AG09309 (cell line): ENCODE results near the gene ITGA7.
"Not testable (repeated sequence)": the region's sequence is repeated elsewhere in the genome, so short reads cannot be mapped to it uniquely, and the experiment has no call there.

Experiments used
- DNase-seq: peaks from one replicate; pipeline ENCODE4 v3.0.0-alpha.2; 2010; ENCODE audit warnings: low read depth
- H3K4me3 ChIP-seq: 2 replicates; pipeline ENCODE4 v1.5.1; 2011; ENCODE audit warnings: mild to moderate bottlenecking, low read depth, low read length, moderate library complexity; ENCODE audit not compliant: control insufficient read depth
- CTCF ChIP-seq: IDR thresholded peaks from 2 replicates; pipeline ENCODE4 v1.5.1; 2011; ENCODE audit warnings: mild to moderate bottlenecking, low read depth, low read length, inconsistent platforms; ENCODE audit not compliant: insufficient read depth, control insufficient read depth; ENCODE audit errors: missing control alignments

ITGA7 gene

GRCh38 chr12:55658635-55659391, 48.9 kb downstream of the ITGA7 start:
- DNase-seq = no peak
- no peak for TF ChIP-seq CTCF
- H3K4me3 ChIP-seq = no peak overlapping the region

- TF ChIP-seq CTCF = no peak
- no peak overlapping the region for H3K4me3 ChIP-seq
- DNase-seq = no peak
Measured at GRCh38 chr12:55658212-55658611, 49.5 kb downstream of the ITGA7 start.

- H3K4me3 ChIP-seq = no peak overlapping the region
- TF ChIP-seq CTCF = no peak
- no peak for DNase-seq
Measured at GRCh38 chr12:55657212-55657611, 50.5 kb downstream of the ITGA7 start.

- no peak for TF ChIP-seq CTCF
- DNase-seq = no peak
- H3K4me3 ChIP-seq = no peak overlapping the region
Measured at GRCh38 chr12:55654511-55655214, 53.0 kb downstream of the ITGA7 start.

- no peak overlapping the region for H3K4me3 ChIP-seq
- TF ChIP-seq CTCF = no peak
- no peak for DNase-seq
Measured at GRCh38 chr12:55653031-55653430, 54.7 kb downstream of the ITGA7 start.

GRCh38 chr12:55652352-55652751, 55.4 kb downstream of the ITGA7 start:
- no peak overlapping the region for H3K4me3 ChIP-seq
- no peak for DNase-seq
- no peak for TF ChIP-seq CTCF

GRCh38 chr12:55651299-55651683, 56.4 kb downstream of the ITGA7 start:
- no peak overlapping the region for H3K4me3 ChIP-seq
- no peak for DNase-seq
- TF ChIP-seq CTCF = no peak

GRCh38 chr12:55650620-55651298, 56.9 kb downstream of the ITGA7 start:
- not testable (repeated sequence) for H3K4me3 ChIP-seq, DNase-seq
